Neutrophil (primary cell): Measurements from ENCODE around the gene SIRPD.
A peak's percentile ranks its signal among the peaks of the same experiment; 100 is the strongest.

Source experiments
- H3K27ac ChIP-seq: fragments of 200-600 bp; sonication (generic); 2 replicates; pipeline ENCODE4 v1.5.1; 2016; ENCODE audit warnings: mild to moderate bottlenecking, moderate library complexity
- H3K27me3 ChIP-seq: fragments of 200-600 bp; sonication (generic); 2 replicates; pipeline ENCODE4 v1.6.0; 2016; ENCODE audit warnings: mild to moderate bottlenecking
- H3K36me3 ChIP-seq: fragments of 200-600 bp; sonication (generic); 2 replicates; pipeline ENCODE4 v1.5.1; 2017
- H3K4me1 ChIP-seq, 2 experiments: fragments of 200-600 bp in 1 of 2; sonication (generic) in 1 of 2; 1 replicate in 1 of 2; 2 replicates in 1 of 2; pipeline versions ENCODE4 v1.5.1 to v1.6.1; 2013 to 2016; ENCODE audit warnings: low read depth in 1 of 2, low read length in 1 of 2, mild to moderate bottlenecking in 1 of 2, moderate library complexity in 1 of 2; ENCODE audit not compliant: control insufficient read depth in 1 of 2, insufficient read depth in 1 of 2
- H3K4me3 ChIP-seq, 2 experiments: fragments of 200-600 bp in 1 of 2; sonication (generic) in 1 of 2; 1 replicate in 1 of 2; 2 replicates in 1 of 2; pipeline ENCODE4 v1.5.1; 2013 to 2016; ENCODE audit warnings: low read depth in 1 of 2, low read length in 1 of 2, mild to moderate bottlenecking in 1 of 2, moderate library complexity in 1 of 2
- H3K9me3 ChIP-seq: fragments of 200-600 bp; sonication (generic); 2 replicates; pipeline ENCODE4 v1.5.1; 2016
- TF ChIP-seq, protein P1 (sequence below): fragments of 200-600 bp; sonication (generic); IDR thresholded peaks from 2 replicates; pipeline ENCODE4 v1.5.1; 2016; ENCODE audit warnings: antibody characterized with exemption

The SIRPD gene

GRCh38 chr20:1557605-1558004 lies at the start of gene SIRPD:
TSS of gene SIRPD (minus strand) at chr20:1557705. CDS start at chr20:1557653, 52 bp downstream.
- Histone ChIP-seq H3K36me3 (peaks cover 72% of the 10 kb centered on the region), H3K27me3 (no peaks in the 10 kb centered on the region), H3K4me3 (no peak within 1 kb of the TSS), H3K4me1 (peaks cover 5 to 7% of the 10 kb centered on the region in 2 experiments), H3K27ac (peak within 1 kb of the TSS; percentile 54), H3K9me3 (no peaks in the 10 kb centered on the region)
- TF ChIP-seq, protein P1, sequence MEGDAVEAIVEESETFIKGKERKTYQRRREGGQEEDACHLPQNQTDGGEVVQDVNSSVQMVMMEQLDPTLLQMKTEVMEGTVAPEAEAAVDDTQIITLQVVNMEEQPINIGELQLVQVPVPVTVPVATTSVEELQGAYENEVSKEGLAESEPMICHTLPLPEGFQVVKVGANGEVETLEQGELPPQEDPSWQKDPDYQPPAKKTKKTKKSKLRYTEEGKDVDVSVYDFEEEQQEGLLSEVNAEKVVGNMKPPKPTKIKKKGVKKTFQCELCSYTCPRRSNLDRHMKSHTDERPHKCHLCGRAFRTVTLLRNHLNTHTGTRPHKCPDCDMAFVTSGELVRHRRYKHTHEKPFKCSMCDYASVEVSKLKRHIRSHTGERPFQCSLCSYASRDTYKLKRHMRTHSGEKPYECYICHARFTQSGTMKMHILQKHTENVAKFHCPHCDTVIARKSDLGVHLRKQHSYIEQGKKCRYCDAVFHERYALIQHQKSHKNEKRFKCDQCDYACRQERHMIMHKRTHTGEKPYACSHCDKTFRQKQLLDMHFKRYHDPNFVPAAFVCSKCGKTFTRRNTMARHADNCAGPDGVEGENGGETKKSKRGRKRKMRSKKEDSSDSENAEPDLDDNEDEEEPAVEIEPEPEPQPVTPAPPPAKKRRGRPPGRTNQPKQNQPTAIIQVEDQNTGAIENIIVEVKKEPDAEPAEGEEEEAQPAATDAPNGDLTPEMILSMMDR: no peak

DNA sequence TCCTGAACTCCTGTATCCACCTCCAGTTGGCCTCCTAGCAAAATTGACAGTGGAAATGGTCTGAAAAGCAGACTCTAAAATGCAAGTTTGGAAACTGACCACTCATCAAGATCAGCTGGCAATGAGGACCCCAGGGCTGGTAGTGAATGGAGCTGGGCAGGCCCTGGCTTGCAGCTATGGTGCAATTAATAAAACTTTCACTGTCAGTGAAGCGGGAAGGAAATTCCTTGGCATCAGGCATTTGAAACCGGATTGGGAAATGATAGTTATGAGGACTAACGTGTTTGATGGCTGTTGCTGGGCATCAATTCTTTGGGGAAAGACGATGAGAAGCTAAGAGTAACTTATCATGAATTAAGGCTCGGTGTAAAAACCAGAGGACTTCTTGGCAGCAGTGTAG lies 43.2 kb upstream of the SIRPD start:
- no peak overlapping the region for H3K4me3 ChIP-seq
- no peaks in the 10 kb centered on the region for H3K36me3 ChIP-seq
- H3K27me3 ChIP-seq: no peaks in the 10 kb centered on the region
- TF ChIP-seq, protein P1: no peak
- no peak overlapping the region for H3K27ac ChIP-seq
- H3K9me3 ChIP-seq: no peaks in the 10 kb centered on the region
- peaks cover 1 to 14% of the 10 kb centered on the region in 2 experiments for H3K4me1 ChIP-seq

- Histone ChIP-seq H3K9me3 (no peaks in the 10 kb centered on the region), H3K4me1 (peaks cover 4 to 32% of the 10 kb centered on the region in 2 experiments)
Measured at GRCh38 chr20:1595333-1595732, 37.8 kb upstream of the SIRPD start.

DNA sequence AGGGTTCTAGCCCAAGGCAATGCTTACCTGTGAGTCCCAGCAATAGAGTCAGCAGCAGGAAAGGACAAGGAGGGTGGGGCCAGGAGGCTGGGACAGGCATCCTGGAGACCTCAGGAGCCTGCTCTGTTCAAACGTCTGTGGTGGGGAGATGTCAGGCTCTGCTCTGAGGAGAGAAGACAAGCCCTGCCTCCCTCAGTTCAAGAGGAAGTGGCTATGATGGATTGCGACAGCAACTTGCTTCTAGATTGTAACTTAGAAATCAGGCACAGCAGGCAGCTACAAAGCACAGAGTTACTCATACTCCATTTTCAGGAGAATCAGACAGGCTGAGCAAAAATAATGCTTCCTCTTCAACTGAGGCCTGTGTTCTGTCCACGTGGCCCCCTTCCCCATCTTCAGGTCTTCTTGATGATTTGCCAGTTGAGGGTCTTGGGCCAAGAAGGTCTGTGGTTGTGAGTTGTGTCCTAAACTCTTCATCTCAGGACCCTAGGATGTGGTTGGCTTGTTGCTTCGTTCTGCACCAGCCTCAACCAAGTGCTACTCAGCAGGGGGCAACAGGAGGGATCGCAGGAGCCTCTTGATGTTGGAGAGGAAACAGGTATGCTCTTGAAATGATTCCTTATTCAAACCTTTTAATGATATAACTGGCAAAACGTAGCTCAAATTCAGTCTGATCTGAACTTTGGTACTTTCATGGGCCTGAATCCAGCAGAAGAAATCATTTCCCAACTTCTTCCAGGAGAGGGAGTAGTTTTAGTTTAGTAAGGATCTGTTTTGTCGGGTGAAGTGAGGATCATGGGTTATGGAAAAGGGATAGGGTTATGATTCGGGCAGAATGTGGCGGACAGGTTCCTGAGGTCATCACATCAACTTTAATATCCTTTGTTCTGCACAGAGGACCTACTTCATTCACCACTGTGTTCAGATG lies 31.3 kb upstream of the SIRPD start:
- Histone ChIP-seq H3K27me3 (no peaks in the 10 kb centered on the region), H3K4me1 (peaks cover 0 to 61% of the 10 kb centered on the region in 2 experiments), H3K4me3 (peak overlapping the region in 1 of 2 experiments; percentile 66), H3K9me3 (no peaks in the 10 kb centered on the region), H3K36me3 (no peaks in the 10 kb centered on the region), H3K27ac (no peak overlapping the region)
- TF ChIP-seq, protein P1: no peak

More at GRCh38 chr20:1595333-1595732, 37.8 kb upstream of the SIRPD start:
- Histone ChIP-seq H3K27me3 (no peaks in the 10 kb centered on the region), H3K4me3 (no peak overlapping the region), H3K36me3 (no peaks in the 10 kb centered on the region), H3K27ac (no peak overlapping the region)
- TF ChIP-seq, protein P1: no peak

- TF ChIP-seq, protein P1: no peak
- Histone ChIP-seq H3K36me3 (no peaks in the 10 kb centered on the region), H3K4me3 (peak overlapping the region in 1 of 2 experiments; percentile 66), H3K27me3 (no peaks in the 10 kb centered on the region), H3K4me1 (peaks cover 0 to 62% of the 10 kb centered on the region in 2 experiments), H3K9me3 (no peaks in the 10 kb centered on the region), H3K27ac (no peak overlapping the region)
Measured at GRCh38 chr20:1587781-1588532, 30.5 kb upstream of the SIRPD start.
